ENCODE results near the gene FAAP20. TPM values are rescaled to one million over a fixed set of nuclear protein-coding genes. Genes with fewer than 3 reads are reported as not detected.

The FAAP20 gene
- total and polyA plus RNA-seq, 2 donors (not counting 3 experiments of a cell fraction or from before 2014, with no cell fraction given), result 31.5 to 62.6 TPM

GRCh38 chr1:2176615-2177014 lies 18.0 kb downstream of the FAAP20 start:
- BruUV-seq (replicated peaks), result no TSS peak
- H3K27ac ChIP-seq (ENCODE audit: insufficient read depth, low read depth, low read length), result no peak overlapping the region
- FAIRE-seq (no peak), DNase-seq (ENCODE audit: low read depth, low spot score) (no peak)
- no peaks in the 10 kb centered on the region for H3K36me3 ChIP-seq (ENCODE audit: control insufficient read depth in 2 of 2, extremely low read depth in 1 of 2, insufficient read depth in 2 of 2, low read length in 2 of 2)
- no peak overlapping the region for H2AFZ ChIP-seq (ENCODE audit: low read depth, low read length)
- H3K9me3 ChIP-seq (replicated peaks; ENCODE audit: control insufficient read depth, insufficient read depth, low read length), result no peaks in the 10 kb centered on the region
- H4K20me1 ChIP-seq (replicated peaks; ENCODE audit: control insufficient read depth, extremely low read depth, insufficient read depth, low read length), result no peaks in the 10 kb centered on the region
- dilution Hi-C loops (cut with MboI; ENCODE audit: extremely low pct_ligation_motif_present, low sequenced_read_pairs), result no loop called here
- no peaks in the 10 kb centered on the region for H3K27me3 ChIP-seq (ENCODE audit: control insufficient read depth in 2 of 2, insufficient read depth in 2 of 2, low read length in 2 of 2)
- no peak for TF ChIP-seq MYC (IDR thresholded peaks at IDR 0.05; ENCODE audit: low read depth, low read length)
- TF ChIP-seq MAX (IDR thresholded peaks at IDR 0.05; ENCODE audit: insufficient read depth, insufficient read length), result no peak
- no peak for TF ChIP-seq FOS (IDR thresholded peaks at IDR 0.05; ENCODE audit: borderline replicate concordance, insufficient read depth, low read length)
- no peak for TF ChIP-seq EZH2 (IDR thresholded peaks at IDR 0.05; ENCODE audit: borderline replicate concordance, low read depth, low read length, severe bottlenecking)
- TF ChIP-seq POLR2A (IDR thresholded peaks at IDR 0.05; ENCODE audit: low read depth, low read length), result no peak
- TF ChIP-seq GATA2 (IDR thresholded peaks at IDR 0.05; ENCODE audit: insufficient read depth, insufficient read length, low read depth, low read length), result no peak
- TF ChIP-seq CTCF (IDR thresholded peaks at IDR 0.05; ENCODE audit: extremely low read depth in 1 of 2, insufficient read depth in 1 of 2, low read depth in 1 of 2, low read length in 2 of 2), result no peak
- TF ChIP-seq POLR2AphosphoS5 (IDR thresholded peaks at IDR 0.05; ENCODE audit: insufficient read depth, low read depth, low read length), result no peak
- H3K4me1 ChIP-seq (ENCODE audit: control insufficient read depth, extremely low read depth, insufficient read depth, low read length), result no peaks in the 10 kb centered on the region
- no peak overlapping the region for H3K4me2 ChIP-seq (ENCODE audit: insufficient read depth, low read length)
- H3K4me3 ChIP-seq (replicated peaks in 1 of 3; ENCODE audit: insufficient read depth in 1 of 3, low read depth in 1 of 3, low read length in 3 of 3), result no peak overlapping the region
- intact Hi-C loops (cut with micrococcal nuclease), result no loop called here
- no peaks in the 10 kb centered on the region for H3K79me2 ChIP-seq (ENCODE audit: control insufficient read depth, insufficient read depth, low read length)
- ChIA-PET POLR2A (no interaction called here), CTCF (interaction anchor here (1.2 to 4.0 kb wide), 4 partner anchors 12 to 44 kb away, joined by 4 to 40 read pairs (median 10); partner anchors contain the start of gene FAAP20)
- H3K9ac ChIP-seq (replicated peaks; ENCODE audit: extremely low read depth, insufficient read depth, low read length), result no peak overlapping the region
- no peaks in the 10 kb centered on the region for H3K9me1 ChIP-seq (replicated peaks; ENCODE audit: control insufficient read depth, extremely low read depth, insufficient read depth, low read length)
